ENCODE measurements around the gene SLC7A7.
"Not testable (repeated sequence)": the region's sequence is repeated elsewhere in the genome, so short reads cannot be mapped to it uniquely, and the experiment has no call there.

Gene SLC7A7

DNA sequence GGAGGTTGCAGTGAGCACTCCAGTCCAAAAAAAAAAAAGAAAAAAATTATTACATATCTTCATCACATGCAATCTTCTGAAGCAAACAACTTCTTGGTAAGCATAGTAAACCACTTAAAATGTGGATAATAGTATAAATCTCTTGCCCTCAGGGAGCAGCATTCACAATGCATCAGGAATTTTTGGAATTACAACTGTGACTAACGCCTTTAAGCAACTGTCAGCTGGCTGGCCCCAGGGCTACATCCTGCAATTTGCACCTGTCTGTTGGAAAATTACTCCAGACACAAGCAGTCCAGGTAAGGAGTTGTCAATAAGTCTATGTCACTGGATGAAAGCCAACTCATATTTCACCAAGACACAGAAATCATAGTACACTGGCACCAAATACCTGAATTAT lies 5.5 kb upstream of the SLC7A7 start:
- DNase-seq = no peak

DNA sequence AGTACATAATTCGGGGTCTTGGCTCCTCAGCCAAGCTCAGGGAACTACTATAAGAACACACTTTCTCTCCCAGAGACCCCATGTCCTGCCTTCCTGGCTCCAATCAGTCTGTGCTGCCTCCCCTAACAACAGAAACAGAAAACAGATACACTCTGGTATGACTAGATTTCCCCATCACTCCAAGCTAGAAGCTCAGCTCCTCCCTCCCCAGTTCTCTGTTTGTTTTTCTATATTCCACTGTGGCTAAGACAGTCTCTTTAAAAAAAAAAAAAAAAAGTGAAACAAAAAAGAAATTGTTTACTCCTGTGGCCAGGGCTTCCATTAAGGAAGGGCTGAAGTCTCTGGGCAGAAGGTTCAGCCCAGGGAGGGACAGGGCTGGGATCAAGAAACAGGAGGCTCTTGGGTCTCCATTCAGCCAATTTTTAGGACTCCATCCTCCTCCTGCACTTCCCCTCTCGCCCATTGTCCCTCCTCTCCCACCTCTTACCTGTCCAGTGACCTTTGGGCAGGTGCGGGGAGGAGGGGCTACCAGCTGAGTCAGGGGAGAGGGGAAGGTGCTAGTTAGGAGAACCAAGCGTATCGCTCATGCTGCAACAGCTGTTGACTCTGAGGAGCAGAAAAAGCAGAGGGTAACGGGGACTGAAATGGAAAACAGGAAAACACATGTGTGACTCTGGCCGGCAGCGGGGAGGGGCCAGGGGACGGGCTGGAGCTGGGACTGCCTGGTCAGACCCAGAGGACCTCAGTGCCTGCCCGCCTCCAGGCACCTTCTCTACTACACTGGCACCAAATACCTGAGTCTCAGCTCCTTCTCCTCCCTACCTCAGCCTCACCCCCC lies 4.1 kb upstream of the SLC7A7 start:
- DNase-seq = no peak

DNA sequence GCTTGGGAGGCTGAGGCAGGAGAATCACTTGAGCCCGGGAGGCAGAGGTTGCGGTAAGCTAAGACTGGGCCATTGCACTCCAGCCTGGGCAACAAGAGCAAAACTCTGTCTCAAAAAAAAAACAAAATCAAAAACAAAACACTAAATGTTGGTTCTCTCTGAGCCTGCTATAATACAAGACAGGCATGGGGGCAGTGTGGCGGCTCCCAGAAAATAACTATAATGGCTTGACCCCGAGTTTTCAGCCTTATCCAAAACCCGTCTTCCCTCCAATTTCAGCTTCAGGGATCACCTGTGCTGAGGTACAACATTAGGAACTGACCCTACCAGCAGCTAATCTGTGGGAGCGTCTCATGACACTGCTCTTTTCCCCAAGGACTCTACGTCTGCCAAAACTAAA lies 862 bp downstream of the SLC7A7 start:
- no peak for DNase-seq

DNA sequence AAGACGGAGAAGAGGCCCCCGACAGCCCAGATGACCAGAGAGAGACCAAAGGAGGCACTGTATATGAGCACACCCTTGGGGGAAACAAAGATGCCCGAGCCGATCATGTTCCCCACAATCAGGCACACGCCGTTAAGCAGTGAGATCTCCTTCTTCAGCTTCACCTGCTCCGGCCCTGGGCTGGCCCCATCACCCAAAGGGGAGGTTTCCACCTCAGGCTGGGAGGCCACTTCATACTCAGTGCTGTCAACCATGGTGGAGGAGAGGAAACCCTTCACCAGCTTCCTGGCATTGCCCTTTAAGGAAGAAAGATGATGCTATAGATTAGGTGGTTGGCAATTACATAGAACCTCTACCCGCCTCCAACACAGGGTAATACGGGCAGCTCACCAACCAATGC lies 2.1 kb downstream of the SLC7A7 start:
- DNase-seq = no peak

DNA sequence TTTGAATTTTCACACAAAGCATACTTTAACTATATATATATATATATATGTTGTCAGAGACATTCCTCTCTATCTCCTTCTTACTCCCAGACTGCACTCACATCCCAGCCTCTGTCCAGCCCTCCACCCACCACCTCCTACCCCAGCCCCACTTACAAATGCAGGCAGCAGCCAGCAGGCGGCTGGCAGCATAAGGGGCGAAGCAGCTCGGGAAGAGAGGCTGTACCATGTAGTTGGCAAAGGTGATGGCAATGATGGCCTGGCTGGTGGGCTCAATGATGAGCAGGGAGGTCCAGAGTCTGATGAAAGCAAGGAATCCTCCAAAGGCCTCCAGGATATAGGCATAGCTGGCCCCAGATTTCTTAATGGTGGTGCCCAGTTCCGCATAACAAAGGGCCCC lies 2.5 kb downstream of the SLC7A7 start:
- no peak for DNase-seq

DNA sequence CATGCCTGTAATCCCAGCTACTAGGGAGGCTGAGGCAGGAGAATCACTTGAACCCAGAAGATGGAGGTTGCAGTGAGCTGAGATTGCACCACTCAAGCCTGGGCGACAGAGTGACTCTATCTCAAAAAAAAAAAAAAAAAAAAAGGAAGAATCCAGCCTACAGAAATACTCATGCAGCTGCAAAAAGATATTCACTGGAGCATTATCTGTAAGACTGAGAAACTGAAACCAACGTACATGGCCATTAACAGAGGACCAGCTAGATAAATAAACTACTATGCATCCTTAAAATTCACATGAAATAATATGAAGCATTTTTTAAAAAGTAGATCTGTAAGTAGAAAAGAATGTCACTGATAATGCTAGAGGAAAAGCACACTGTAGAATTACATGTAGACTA lies 3.5 kb downstream of the SLC7A7 start:
- DNase-seq = no peak

DNA sequence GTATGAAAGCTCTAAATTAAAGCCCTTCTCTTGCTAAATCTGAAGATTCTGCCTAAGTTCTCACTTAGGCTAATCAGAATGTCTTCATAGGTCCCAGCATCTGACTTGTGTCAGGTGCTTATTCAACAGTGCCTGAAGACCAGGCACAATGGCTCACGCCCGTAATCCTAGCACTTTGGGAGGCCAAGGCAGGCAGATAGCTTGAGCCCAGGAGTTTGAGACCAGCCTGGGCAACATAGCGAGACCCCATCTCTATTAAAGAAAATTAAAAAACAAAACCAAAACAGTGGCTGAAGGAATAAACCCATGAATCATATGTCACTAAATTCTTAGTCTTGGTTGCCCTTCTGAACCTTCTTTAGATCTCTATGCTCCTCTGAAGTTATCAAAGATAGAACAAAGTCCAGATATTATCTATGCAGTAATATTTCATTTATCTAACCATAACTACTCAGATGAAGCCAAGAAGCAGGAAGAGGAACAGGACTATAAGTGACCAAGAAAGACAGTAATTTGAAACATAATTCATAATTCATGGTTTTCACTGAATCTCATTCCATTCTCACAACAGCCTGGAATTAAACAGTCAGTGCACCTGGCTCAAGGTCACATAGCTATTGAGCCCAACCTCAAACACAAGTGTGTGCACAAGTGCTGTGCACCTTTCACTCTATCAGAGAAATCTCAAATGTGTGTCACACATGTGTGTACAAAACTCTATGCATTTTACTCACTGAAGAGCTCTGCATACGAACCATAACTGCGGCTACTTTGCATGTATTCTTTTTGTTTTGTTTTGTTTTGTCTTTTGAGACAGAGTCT lies 6.6 kb downstream of the SLC7A7 start:
- no peak for DNase-seq

DNA sequence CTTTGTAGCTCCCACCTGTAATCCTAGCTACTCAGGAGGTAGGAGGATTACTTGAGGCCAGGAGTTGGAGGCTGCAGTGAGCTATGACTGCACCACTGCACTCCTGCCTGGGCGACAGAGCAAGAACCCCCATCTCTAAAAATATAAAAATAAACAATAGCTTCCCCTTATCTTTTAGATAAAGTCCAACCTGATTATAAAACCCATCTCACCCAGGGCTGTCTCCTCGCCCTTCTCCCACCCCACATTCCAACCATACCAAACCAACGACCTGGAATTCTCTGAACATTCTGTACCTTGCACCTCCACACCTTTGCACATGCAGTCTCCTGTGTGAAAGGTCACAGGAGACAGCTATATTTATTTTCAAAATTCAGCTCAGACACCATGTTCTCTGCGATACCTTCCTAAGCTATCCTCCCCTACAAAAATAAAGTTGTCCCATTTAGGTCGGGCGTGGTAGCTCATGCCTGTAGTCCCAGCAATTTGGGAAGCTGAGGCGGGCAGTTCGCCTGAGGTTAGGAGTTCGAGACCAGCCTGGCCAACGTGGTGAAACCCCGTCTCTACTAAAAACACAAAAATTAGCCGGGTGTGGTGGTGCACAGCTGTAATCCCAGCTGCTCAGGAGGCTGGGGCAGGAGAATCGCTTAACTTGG lies 7.7 kb downstream of the SLC7A7 start:
- no peak for DNase-seq

DNA sequence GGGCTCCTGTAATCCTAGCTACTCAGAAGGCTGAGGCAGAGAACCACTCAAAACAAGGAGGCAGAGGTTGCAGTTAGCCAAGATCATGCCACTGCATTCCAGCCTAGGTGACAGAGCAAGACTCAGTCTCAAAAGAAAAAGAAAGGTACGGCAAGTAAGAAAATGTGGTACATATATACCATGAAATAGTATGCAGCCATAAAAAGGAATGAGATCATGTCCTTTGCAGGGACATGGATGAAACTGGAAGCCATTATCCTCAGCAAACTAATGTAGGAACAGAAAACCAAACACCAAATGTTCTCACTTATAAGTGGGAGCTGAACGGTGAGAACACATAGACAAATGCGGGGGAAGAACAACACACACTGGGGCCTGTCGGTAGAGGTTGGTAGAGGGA lies 10.0 kb downstream of the SLC7A7 start:
- not testable (repeated sequence) for DNase-seq

DNA sequence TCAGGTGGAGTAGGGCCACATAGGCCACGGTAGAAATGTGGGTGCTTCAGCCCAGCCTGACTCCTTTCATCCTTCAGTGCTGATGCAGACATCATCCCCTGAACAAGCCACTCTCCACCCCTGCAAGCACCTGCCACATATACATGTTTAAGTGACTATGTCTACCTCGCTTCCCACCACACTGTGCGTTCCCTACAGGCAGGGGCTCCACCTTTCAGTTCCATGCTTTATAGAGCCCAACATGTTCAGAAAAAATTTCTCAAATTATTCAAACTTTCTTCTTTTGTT lies 11.6 kb downstream of the SLC7A7 start:
- DNase-seq = no peak

DNA sequence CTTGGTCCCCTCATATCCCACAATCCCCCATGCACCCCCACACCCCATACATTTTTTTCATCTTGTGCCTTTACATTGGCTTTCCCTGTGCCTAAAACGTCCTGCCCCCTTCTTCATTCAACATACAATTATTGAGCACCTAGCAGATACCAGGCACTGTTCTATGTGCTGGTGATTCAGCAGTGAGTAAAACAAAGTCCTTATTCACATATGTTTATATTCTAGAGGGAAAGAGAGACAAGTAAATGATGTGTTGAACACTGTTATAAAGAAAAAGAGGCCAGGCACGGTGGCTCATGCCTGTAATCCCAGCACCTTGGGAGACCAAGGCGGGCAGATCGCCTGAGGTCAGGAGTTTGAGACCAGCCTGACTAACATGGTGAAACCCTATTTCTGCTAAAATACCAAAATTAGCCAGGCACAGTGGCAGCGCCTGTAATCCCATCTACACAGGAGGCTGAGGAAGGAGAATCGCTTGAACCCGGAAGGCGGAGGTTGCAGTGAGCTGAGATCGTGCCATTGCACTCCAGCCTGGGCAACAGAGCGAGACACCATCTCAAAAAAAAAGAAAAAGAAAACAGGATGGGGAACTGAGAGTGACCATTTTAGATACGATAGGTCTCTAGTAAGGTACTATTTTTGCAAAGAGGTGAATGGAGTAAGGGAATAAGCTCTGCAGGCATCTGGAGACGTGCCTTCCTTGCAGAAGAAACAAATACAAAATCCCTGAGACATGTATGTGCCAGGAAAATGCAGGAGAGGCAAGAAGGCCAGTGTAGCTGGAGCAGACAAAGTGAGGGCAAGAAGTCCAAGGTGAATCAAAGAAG lies 12.2 kb downstream of the SLC7A7 start:
- no peak for DNase-seq

DNA sequence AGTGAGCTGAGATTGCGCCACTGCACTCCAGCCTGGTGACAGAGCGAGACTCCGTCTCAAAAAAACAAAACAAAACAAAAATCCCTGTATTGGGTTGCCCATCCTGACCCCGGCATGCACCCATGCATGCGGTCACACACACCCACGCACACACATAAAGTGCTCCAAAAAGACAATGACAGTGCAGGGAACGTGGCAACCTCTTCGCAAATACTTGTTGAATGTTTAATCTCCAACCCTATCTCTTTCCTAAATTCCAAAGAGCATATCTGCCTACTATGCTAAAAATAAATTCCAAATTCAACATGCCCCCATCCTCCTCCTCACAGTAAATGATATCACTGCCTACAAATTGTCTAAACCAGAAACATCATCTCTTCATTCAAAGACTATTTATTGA lies 13.5 kb downstream of the SLC7A7 start:
- DNase-seq = no peak

DNA sequence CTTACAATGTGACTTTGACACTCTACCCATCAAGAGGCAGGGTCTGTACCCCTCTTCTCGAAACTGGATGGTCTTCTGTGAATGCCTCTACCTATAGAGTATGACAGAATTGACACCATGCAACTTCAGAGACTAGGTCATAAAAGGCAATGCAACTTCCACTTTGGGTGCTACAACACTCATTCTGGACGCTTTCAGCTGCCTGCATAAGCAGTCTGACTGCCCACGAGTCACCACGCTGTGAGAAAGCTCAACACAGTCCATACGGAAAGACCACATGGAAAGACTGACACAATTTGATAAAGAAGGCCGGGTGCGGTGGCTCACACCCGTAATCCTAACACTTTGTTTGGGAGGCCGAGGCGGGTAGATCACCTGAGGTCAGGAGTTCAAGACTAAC lies 14.9 kb downstream of the SLC7A7 start:
- no peak for DNase-seq

DNA sequence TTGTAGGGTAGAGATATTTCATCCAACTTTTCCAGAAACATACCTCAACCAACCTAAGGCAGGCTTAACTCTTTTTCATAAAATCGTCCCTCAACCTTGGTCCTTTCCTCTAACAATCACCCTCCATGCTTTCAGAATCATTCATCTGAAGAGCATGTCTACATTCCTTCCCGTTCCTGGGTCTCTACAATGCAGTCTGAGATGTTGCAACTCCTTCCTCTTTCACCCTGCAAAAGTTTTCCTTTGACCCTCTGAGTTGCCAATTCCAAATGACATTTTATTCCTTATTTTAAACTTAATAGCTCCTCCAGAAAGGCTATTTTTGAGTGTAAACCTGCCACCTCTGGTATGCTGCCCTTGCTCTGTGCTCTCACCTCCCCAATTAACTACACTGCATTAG lies 16.7 kb downstream of the SLC7A7 start:
- DNase-seq = no peak

DNA sequence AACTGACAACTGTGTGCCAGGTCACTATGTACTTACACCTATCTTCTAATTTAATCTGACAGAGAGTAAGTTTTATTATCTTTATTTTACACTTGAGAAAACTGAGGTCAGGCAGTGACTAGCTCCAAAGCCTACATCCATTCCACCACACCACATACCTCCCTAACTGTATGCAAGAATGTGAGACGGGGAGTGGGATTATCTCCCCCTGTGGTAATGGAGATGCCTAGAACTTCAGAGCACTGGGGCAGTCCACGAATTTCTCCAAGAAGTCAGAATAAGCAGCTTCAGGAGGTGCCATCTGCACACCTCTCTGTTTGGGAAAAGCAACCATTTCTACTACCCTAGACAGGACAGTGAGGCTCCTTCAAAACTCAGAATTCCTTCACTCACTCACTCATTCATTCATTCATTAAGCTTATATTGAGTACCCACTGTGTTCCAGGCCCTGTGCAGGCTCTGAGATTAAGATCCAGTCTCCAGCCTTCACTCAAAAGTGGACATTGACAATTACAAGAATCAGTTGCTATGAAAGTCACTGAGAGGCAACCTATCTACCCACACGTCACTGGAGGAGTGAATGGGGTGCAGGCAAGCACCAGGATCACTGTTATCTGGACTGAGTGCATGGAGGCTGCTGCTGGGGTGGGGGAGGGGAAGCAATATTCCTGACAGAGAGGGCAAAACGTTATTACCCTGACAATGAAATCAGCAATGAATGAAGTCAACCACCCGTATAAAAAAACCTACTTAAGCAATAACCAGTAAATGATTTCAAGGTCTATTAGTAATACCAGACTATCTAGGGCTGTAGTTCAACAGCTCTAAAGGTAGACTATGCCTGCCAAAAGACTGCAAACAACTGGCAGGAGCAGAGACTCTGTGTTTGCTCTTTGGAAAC lies 18.0 kb downstream of the SLC7A7 start:
- DNase-seq = no peak

DNA sequence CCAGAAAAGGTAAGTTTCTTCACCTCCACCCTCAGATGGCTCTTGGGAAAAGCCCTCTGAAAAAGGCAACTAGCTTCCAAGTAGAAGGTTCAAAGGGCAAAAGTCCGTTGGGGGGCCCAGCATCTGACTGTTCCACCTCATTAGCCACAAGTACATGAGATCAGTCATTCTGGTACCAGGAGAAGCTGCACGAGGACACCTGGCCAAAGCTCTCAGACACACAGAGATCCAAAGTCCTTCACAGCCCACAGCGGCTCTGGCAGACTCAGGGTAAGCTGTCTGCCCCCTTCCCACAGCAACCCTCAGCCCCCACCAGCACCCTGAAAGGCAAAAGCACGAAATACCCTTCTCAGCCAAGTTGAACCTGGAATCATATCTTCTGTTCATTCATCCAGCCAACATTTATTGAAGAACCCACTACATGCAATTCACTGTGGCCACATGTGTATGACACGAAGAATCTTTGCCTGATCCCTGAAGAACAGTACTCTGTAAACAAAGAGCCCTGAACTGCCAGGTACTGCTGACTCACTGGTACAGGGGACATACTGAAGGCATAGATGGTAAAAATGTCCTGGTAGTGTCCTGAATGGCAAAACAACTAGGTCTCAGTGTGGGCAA lies 19.0 kb downstream of the SLC7A7 start:
- no peak for DNase-seq

DNA sequence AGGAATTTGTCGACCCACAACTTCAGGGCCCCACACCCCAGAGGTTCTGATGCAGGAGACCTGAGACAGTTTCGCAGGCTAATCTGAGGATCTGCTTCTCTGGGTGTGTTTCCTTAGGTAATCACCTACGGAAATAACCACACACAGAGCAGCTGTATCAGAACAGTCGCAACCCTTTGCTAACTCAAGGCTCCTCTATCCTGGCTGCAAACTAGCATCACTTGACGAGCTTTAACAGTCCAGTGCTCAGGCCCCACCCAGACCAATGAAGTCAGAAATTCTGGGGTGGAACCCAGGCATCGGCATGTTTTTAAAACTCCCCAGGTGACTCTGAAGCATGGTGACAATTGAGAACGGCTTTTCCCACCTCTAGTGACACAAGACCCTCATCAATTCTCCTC lies 20.7 kb downstream of the SLC7A7 start:
- DNase-seq = no peak

DNA sequence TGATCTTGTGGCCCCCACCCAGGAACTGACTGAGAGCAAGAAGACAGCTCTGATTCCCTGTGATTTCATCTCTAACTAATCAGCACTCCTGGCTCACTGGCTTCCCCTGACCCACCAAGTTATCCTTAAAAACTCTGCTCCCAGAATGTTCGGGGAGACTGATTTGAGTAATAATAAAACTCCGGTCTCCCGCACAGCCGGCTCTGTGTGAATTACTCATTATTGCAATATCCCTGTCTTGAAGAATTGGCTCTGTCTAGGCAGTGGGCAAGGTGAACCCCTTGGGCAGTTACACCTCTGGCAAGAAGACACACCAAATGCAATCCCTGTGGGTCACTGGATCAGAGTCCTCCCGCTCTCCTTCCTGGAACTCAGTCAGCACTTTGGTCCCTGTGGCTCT lies 21.3 kb downstream of the SLC7A7 start:
- DNase-seq = no peak

DNA sequence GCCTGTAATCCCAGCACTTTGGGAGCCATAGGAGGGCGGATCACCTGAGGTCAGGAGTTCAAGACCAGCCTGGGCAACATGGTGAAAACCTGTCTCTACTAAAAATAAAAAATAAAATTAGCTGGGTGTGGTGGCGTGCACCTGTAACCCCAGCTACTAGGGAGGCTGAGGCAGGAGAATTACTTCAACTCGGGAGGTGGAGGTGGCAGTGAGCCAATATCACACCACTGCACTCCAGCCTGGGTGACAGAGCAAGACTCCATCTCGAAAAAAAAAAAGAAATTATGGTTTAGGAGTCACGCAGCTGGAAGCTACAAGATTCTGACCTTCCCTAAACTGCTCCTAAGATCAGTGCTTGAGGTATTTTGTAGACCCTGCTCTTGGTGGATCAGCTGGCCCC lies 21.7 kb downstream of the SLC7A7 start:
- not testable (repeated sequence) for DNase-seq

DNA sequence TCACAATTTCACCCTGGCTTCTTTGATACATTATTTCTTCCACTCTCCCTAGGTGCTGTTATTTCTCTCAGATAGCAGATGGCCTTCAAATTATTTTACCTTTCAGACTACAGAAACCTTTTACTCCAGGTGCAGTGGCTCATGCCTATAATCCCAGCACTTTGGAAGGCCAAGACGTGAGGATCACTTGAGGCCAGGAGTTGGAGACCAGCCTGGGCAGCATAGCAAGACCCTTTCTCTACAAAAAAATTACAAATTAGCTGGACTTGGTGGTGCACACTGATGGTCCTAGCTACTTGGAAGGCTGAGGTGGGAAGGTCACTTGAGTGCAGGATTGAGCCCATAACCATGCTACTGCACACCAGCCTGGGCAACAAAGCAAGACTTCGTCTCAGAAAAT lies 23.1 kb downstream of the SLC7A7 start:
- no peak for DNase-seq

DNA sequence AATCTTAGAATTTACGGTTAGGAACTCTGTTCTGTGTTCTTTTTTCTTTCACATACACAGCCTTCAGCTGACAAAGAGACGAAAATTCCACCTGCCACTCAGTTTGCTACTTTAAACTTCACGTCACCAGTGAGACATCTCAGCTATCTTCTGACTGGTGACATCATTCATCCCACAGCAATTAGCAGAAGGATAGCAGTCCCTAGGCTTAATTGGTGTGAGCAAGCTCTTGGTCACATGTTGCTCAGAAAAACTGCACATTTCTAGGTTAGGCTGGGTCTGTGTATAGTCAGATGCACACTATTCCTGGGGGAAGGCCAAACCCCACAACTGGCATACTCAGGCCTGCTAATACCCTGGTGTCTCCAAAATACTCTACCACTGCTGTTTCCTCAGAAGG lies 23.9 kb downstream of the SLC7A7 start:
- DNase-seq = no peak

DNA sequence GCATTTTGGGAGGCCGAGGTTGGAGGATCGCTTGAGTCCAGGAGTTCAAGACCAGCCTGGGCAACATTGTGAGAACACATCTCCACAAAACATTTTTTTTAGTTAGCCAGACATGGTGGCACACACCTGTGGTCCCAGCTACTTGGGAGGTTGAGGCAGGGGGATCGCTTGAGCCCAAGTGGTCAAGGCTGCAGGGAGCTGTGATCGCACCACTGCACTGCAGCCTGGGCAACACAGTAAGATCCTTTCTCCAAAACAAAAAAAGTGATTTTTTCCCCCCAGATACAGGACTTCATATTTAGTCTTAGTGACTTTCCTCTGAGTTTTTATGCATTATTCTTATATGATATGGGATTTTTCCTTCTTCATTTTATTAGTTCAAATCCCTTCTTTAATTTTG lies 28.6 kb downstream of the SLC7A7 start:
- no peak for DNase-seq
